Activated CD4-positive, CD25-positive, alpha-beta regulatory T cell (primary cell): ENCODE results near the gene LRRIQ3.

Experiments
- DNase-seq, 4 experiments: peaks; one replicate each; lab custom pipeline; 2025; lab: John Stamatoyannopoulos, UW

Gene LRRIQ3

GRCh38 chr1:74107394-74107793 is 90.6 kb downstream of the LRRIQ3 start:
- no peak for DNase-seq

DNA sequence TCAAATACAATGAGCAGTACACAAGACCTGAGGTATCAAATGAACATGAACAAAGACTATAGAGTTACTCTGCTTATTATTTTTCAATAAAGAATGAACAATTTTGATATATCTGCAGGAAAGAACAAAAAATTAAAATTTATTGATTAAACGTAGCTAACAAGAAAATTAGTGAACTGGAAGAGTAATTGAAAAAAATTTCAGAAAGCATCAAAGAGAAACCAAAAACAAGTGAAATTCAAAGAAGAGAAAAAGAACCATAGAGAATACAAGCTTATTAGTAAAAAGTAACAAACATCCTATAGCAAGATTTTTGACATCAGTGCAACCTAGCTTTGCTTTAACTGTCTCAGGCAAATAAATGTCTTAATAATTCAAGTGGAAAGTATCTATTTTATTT is 106.6 kb downstream of the LRRIQ3 start:
- no peak for DNase-seq

- no peak for DNase-seq
These were observed 114.8 kb downstream of the LRRIQ3 start for GRCh38 chr1:74083128-74083527.

DNA sequence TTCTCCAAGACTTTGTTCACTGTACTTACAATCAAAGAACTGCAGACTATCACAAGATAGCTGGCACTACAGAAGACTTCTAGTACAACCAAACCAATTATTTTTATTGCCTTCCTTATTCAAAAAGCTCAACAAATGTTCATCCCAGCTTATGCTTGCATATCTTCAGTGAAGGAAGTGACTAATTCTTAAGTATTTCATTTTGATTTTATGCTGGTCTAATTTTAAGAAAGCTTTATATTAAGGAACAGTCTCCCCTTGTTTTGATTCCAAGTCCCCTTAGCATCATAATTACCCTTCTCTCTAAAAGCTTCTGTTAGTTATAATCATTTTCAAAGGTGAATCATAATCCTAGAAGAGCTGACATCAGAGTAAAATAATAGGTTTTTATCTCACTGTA is 132.9 kb downstream of the LRRIQ3 start:
- no peak for DNase-seq

GRCh38 chr1:74057719-74058118 is 140.3 kb downstream of the LRRIQ3 start:
- DNase-seq = no peak

DNA sequence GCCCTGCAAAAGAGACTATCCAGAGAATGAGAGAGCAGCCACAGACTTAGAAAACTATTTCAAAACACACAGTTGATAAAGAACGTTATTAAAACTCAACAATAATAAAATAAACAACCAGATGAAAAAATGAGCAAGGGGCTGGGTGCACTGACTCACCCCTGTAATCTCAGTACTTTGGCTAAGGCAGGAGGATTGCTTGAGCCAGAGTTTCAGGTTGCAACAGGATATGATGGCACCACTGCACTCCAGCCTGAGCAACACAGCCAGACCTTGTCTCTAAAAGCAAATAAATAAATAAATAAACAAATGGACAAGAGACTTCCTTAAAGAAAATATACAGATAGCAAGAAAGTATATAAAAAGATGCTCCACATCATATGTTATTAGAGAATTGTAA is 144.6 kb downstream of the LRRIQ3 start:
- no peak for DNase-seq

DNA sequence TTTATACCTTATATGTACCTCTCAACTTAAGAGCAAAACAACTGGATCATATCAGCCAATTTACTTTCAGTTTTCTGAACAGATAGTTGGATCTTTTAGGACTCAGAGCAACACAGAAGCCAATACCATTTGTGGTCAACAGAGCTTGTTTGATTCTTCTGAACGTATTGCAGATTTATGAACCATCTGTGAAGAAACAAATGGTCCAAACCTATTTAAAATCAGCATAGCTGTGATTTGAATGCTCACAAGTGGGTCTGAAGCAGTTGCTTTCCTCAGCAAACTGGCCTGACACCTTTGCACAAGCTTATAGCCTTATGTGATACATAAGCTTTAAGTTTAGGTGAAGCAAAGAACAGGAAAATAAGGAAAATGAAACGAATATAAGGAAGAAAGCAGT is 147.6 kb downstream of the LRRIQ3 start:
- DNase-seq = no peak

DNA sequence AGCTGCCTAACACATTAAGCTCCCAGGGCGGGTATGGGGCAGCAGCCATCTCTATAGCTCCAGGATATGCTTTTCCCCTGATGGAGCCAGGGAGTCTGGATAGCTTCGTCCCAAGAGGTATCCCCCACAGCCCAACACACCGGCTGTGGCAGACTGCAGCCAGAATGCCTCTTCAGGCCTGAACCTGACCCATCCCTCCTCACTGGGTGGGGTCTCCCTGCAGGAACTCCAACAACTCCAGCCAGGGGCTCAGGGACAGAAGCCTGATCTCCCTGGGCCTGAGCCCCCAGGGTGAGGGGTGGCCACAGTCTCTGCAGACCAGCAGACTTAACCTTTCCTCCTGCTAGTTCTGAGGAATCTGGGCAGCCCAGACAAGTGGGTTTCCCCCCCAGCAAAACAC is 159.9 kb downstream of the LRRIQ3 start:
- DNase-seq = no peak

DNA sequence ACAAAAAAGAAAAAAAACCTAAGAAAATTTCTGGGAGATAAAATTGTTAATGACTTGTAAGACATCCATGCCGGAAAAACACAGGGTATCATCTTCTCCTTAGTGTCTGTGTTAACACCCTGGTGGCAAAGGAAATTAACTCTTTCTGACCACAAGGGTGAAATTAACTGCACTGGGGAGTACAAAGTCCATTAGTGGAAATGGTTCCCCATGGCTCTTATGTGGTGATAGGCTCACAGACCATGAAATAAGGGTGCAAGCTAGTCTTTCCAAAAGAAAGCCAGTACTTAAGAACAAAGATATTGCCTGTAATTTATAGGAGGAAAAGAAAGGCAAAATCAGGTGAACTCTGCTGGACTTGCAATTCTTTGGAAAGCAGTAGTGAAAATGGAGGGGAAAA is 185.4 kb downstream of the LRRIQ3 start:
- DNase-seq = no peak

DNA sequence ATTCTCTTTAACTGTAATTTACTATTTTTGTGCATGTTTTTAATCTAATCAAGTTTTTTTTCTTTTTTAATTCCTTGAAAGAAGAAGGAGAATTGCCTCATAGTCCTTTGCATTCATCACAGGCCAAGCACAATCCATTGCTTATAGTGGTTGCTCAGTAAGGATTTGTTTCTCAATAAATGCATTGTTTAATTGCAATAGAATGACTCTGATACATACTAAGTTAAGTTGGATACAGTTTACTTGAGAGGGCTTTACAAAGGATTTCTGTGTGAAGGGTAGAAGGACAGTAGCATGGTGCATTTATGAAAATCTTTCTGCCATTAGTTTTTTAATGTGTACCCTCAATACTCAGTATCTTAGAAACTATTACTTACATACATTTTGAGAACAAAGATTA is 186.2 kb downstream of the LRRIQ3 start:
- no peak for DNase-seq

- DNase-seq = no peak
These were observed 187.8 kb downstream of the LRRIQ3 start for GRCh38 chr1:74010206-74010605.

- no peak for DNase-seq
These were observed 192.4 kb downstream of the LRRIQ3 start for GRCh38 chr1:74005533-74005932.

GRCh38 chr1:74003806-74004205 is 194.2 kb downstream of the LRRIQ3 start:
- no peak for DNase-seq

GRCh38 chr1:73998348-73998959 is 199.5 kb downstream of the LRRIQ3 start:
- no peak for DNase-seq

DNA sequence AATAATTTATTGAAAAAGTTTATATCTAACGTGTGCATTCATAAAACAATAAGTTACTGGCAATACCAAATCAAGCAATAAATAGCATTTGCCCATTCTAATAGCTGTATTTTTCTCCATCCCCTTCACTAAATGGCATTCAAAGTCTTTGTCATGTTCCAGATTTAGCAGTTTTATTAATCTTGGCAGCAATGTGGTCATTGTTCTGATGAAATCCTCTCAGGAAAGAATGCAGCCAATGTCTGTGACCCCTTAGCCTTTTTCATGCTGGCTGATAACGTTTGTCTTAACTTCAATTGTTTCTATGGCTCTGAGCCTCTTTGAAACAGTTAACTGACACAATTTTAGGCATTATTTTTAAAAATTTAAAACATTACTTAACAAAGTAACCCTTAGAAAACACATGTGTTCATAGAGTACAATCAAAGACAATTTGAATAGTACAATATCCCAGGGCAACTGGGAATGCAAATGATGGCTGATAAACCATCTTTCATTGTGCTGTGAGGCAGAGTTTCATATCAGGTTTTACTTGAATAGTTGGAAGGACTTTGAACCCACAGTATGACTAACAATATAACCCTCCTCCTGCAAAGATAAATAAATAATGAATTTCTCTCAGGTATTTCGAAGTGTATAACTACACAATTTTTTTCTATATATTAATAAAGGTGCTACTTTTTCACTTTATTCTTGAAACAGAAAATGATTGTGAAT is 217.5 kb downstream of the LRRIQ3 start:
- DNase-seq = no peak

GRCh38 chr1:73979684-73980083 is 218.3 kb downstream of the LRRIQ3 start:
- no peak for DNase-seq

DNA sequence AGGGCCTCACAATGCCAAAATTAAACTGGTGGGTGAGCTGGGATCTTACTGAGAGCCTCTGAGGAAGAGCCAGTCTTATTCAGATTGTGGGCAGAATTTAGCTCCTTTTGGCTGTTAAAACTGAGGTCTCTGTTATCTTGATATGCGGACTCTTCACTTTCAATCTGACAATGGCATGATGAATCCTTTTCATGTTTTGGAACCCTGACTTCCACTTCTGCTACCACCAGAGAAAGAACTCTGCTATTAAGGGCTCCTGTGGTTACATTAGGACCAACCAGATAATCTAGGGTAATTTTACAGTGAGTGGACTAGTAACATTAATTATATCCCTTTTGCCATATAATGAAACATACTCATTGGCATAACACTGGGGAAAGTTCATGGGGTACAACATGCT is 219.0 kb downstream of the LRRIQ3 start:
- DNase-seq = no peak
